CD14-positive monocyte (primary cell): ENCODE measurements around the gene CTSS. TPM values are rescaled to one million over a fixed set of nuclear protein-coding genes. Genes with fewer than 3 reads are reported as not detected.
A peak's percentile ranks its signal among the peaks of the same experiment; 100 is the strongest.

Source experiments
- DNase-seq, 3 donors: peaks; one replicate each; pipeline ENCODE4 v3.0.0-alpha.2; 2011 to 2022
- H2AFZ ChIP-seq: 2 replicates; pipeline ENCODE4 v1.6.0; 2012; ENCODE audit warnings: mild to moderate bottlenecking, low read depth, low read length, inconsistent platforms; ENCODE audit not compliant: insufficient read depth, poor library complexity, severe bottlenecking
- H3K27ac ChIP-seq, 2 donors: 1 replicate in 1 of 2; 2 replicates in 1 of 2; pipeline ENCODE4 v1.5.1; 2012 to 2013; ENCODE audit warnings: low read length in 2 of 2, control low read depth in 1 of 2, inconsistent platforms in 1 of 2, low read depth in 1 of 2, mild to moderate bottlenecking in 1 of 2
- H3K27me3 ChIP-seq, 2 donors: one replicate each; pipeline versions ENCODE4 v1.6.0 to v1.6.1; 2011 to 2013; ENCODE audit warnings: low read length in 2 of 2; ENCODE audit not compliant: control insufficient read depth in 2 of 2, insufficient read depth in 2 of 2
- H3K36me3 ChIP-seq, 2 donors: replicated peaks in 1 of 2; 1 replicate in 1 of 2; 2 replicates in 1 of 2; pipeline versions ENCODE4 v1.5.1 to v1.6.1; 2012 to 2013; ENCODE audit warnings: low read length in 2 of 2, control low read depth in 1 of 2, inconsistent platforms in 1 of 2, mild to moderate bottlenecking in 1 of 2; ENCODE audit not compliant: insufficient read depth in 2 of 2, control insufficient read depth in 1 of 2
- H3K4me1 ChIP-seq, 2 donors: 1 replicate in 1 of 2; 2 replicates in 1 of 2; pipeline versions ENCODE4 v1.5.1 to v1.6.1; 2012 to 2013; ENCODE audit warnings: low read length in 2 of 2, control low read depth in 1 of 2, inconsistent platforms in 1 of 2, mild to moderate bottlenecking in 1 of 2, moderate library complexity in 1 of 2; ENCODE audit not compliant: insufficient read depth in 2 of 2, control insufficient read depth in 1 of 2
- H3K4me2 ChIP-seq: replicated peaks from 2 replicates; pipeline ENCODE3; 2012; ENCODE audit warnings: low read length, moderate library complexity, mild to moderate bottlenecking; ENCODE audit not compliant: poor library complexity, severe bottlenecking; ENCODE audit errors: extremely low read depth
- H3K4me3 ChIP-seq, 3 experiments: fragments of 200-600 bp in 1 of 3; sonication (generic) in 1 of 3; replicated peaks in 1 of 3; 1 replicate in 2 of 3; 2 replicates in 1 of 3; pipeline ENCODE4 v1.5.1; 2011 to 2013; ENCODE audit warnings: low read length in 3 of 3, mild to moderate bottlenecking in 3 of 3, control low read depth in 2 of 3, low read depth in 2 of 3, inconsistent platforms in 1 of 3, moderate library complexity in 1 of 3
- H3K79me2 ChIP-seq: 2 replicates; pipeline ENCODE4 v1.6.0; 2012; ENCODE audit warnings: mild to moderate bottlenecking, control low read depth, inconsistent platforms, low read length, moderate library complexity; ENCODE audit not compliant: insufficient read depth
- H3K9ac ChIP-seq: 2 replicates; pipeline ENCODE4 v1.6.0; 2017; ENCODE audit warnings: low read length, mild to moderate bottlenecking; ENCODE audit not compliant: insufficient read depth, poor library complexity, severe bottlenecking
- H3K9me3 ChIP-seq, 2 donors: replicated peaks in 1 of 2; 1 replicate in 1 of 2; 2 replicates in 1 of 2; pipeline versions ENCODE4 v1.5.1 to v1.6.1; 2012 to 2013; ENCODE audit warnings: low read length in 2 of 2, control low read depth in 1 of 2; ENCODE audit not compliant: control insufficient read depth in 1 of 2, insufficient read depth in 1 of 2
- H4K20me1 ChIP-seq: 2 replicates; pipeline ENCODE4 v1.6.0; 2012; ENCODE audit warnings: mild to moderate bottlenecking, low read length, control low read depth, moderate library complexity; ENCODE audit not compliant: insufficient read depth
- H3K27ac Mint-ChIP-seq, 7 donors: one replicate each; pipeline ENCODE4 v1.8.0; 2020; ENCODE audit warnings: mild to moderate bottlenecking in 7 of 7, mixed read lengths in 7 of 7, moderate library complexity in 6 of 7, inconsistent platforms in 2 of 7
- H3K27me3 Mint-ChIP-seq, 3 donors: one replicate each; pipeline ENCODE4 v1.8.0; 2021 to 2022; ENCODE audit warnings: low read depth in 3 of 3, mild to moderate bottlenecking in 3 of 3, mixed read lengths in 3 of 3, moderate library complexity in 3 of 3, inconsistent platforms in 1 of 3
- H3K36me3 Mint-ChIP-seq, 2 donors: one replicate each; pipeline ENCODE4 v1.8.0; 2020; ENCODE audit warnings: mixed read lengths in 2 of 2, inconsistent platforms in 1 of 2, mild to moderate bottlenecking in 1 of 2
- H3K4me1 Mint-ChIP-seq: one replicate; pipeline ENCODE4 v1.8.0; 2020; ENCODE audit warnings: mild to moderate bottlenecking, mixed read lengths
- H3K4me3 Mint-ChIP-seq, 2 donors: one replicate each; pipeline ENCODE4 v1.8.0; 2020; ENCODE audit warnings: mild to moderate bottlenecking in 2 of 2, mixed read lengths in 2 of 2, moderate library complexity in 1 of 2
- H3K9me3 Mint-ChIP-seq, 7 donors: one replicate each; pipeline ENCODE4 v1.8.0; 2020 to 2022; ENCODE audit warnings: mixed read lengths in 7 of 7, mild to moderate bottlenecking in 6 of 7, moderate library complexity in 6 of 7, inconsistent platforms in 2 of 7
- WGBS: methylation state at CpG from one replicate; pipeline ENCODE4 v1.1.5; 2013; ENCODE audit warnings: missing lambda C conversion rate; ENCODE audit not compliant: insufficient coverage; 5-methylcytosine and 5-hydroxymethylcytosine counted together
- intact Hi-C, 2 donors: fragments of 100-400 bp; cut with micrococcal nuclease; formaldehyde crosslinking; loops; one replicate each; pipeline versions ENCODE4 v1.15.0 to v1.15.1; 2023
- polyA plus RNA-seq, 3 donors: library from polyadenylated mRNA; depleted of rRNA in 1 of 3; unstranded in 2 of 3; stranded (reverse) in 1 of 3; fragments of 300-500 nt in 2 of 3; fragments of >200 nt in 1 of 3; fragmentation: Illumina TruSeq in 2 of 3; gene quantifications; 1 replicate in 2 of 3; 2 replicates in 1 of 3; pipeline ENCODE4 v1.2.3, GENCODE V29; 2012 to 2021
- TF ChIP-seq, protein P1 (sequence below): fragments of 200-600 bp; IDR thresholded peaks from one replicate; pipeline ENCODE4 v1.8.0; 2022; ENCODE audit warnings: antibody characterized with exemption, mild to moderate bottlenecking

Gene CTSS
- polyA plus RNA-seq, 3 donors, result 2,349 to 6,327 (median 5,201) TPM

- Mint-ChIP-seq H3K27ac (no peak overlapping the region), H3K4me1 (peaks cover 27% of the 10 kb centered on the region), H3K4me3 (no peak overlapping the region), H3K36me3 (peaks cover 12 to 26% of the 10 kb centered on the region in 2 donors), H3K9me3 (peaks cover 0 to 2% (median 0%) of the 10 kb centered on the region in 7 donors), H3K27me3 (no peaks in the 10 kb centered on the region)
- no peaks in the 10 kb centered on the region for H3K27me3 ChIP-seq
- H4K20me1 ChIP-seq, result peaks cover 7% of the 10 kb centered on the region
- H3K79me2 ChIP-seq, result peaks cover 12% of the 10 kb centered on the region
- TF ChIP-seq, protein P1, sequence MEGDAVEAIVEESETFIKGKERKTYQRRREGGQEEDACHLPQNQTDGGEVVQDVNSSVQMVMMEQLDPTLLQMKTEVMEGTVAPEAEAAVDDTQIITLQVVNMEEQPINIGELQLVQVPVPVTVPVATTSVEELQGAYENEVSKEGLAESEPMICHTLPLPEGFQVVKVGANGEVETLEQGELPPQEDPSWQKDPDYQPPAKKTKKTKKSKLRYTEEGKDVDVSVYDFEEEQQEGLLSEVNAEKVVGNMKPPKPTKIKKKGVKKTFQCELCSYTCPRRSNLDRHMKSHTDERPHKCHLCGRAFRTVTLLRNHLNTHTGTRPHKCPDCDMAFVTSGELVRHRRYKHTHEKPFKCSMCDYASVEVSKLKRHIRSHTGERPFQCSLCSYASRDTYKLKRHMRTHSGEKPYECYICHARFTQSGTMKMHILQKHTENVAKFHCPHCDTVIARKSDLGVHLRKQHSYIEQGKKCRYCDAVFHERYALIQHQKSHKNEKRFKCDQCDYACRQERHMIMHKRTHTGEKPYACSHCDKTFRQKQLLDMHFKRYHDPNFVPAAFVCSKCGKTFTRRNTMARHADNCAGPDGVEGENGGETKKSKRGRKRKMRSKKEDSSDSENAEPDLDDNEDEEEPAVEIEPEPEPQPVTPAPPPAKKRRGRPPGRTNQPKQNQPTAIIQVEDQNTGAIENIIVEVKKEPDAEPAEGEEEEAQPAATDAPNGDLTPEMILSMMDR, result no peak
- no peak for DNase-seq
- H3K27ac ChIP-seq, result no peak overlapping the region
- H3K4me2 ChIP-seq, result no peak overlapping the region
- no peak overlapping the region for H3K9ac ChIP-seq
- peaks cover 34 to 40% of the 10 kb centered on the region in 2 donors for H3K4me1 ChIP-seq
- H3K9me3 ChIP-seq, result no peaks in the 10 kb centered on the region
- H3K4me3 ChIP-seq, result no peak overlapping the region
- H3K36me3 ChIP-seq, result peaks cover 39 to 55% of the 10 kb centered on the region in 2 donors
- intact Hi-C loops, result no loop called here
- no peak overlapping the region for H2AFZ ChIP-seq
- WGBS, result 80% methylated on average over 1 of the region's 2 CpGs
Observed at GRCh38 chr1:150808846-150809245, 43.3 kb upstream of the CTSS start.

GRCh38 chr1:150808121-150808520 lies 42.5 kb upstream of the CTSS start, which contains the start of gene CTSK:
Gene CTSK, minus strand, starts transcription at chr1:150808260. Its CDS starts 1,455 bp downstream, at chr1:150806805.
- no peaks in the 10 kb centered on the region for H3K9me3 ChIP-seq
- H3K4me3 ChIP-seq, result peak within 1 kb of the TSS; percentile 0 to 60 (median 27)
- peaks cover 0 to 2% (median 0%) of the 10 kb centered on the region in 7 donors for H3K9me3 Mint-ChIP-seq
- H3K9ac ChIP-seq, result peak within 1 kb of the TSS; percentile 33
- intact Hi-C loops, result no loop called here
- DNase-seq, result no peak
- peak within 1 kb of the TSS; percentile 6 to 83 (median 61) for H3K27ac Mint-ChIP-seq
- peaks cover 12% of the 10 kb centered on the region for H3K79me2 ChIP-seq
- peak within 1 kb of the TSS; percentile 19 for H2AFZ ChIP-seq
- H4K20me1 ChIP-seq, result peaks cover under 1% of the 10 kb centered on the region
- H3K27me3 ChIP-seq, result no peaks in the 10 kb centered on the region
- H3K4me2 ChIP-seq, result peak within 1 kb of the TSS; percentile 68
- TF ChIP-seq, protein P1, result no peak
- 74% methylated on average over 6 of the region's 7 CpGs for WGBS
- peaks cover 27% of the 10 kb centered on the region for H3K4me1 Mint-ChIP-seq
- H3K36me3 Mint-ChIP-seq, result peaks cover 14 to 26% of the 10 kb centered on the region in 2 donors
- no peaks in the 10 kb centered on the region for H3K27me3 Mint-ChIP-seq
- peak within 1 kb of the TSS; percentile 38 to 84 for H3K4me3 Mint-ChIP-seq
- peaks cover 34 to 39% of the 10 kb centered on the region in 2 donors for H3K4me1 ChIP-seq
- peaks cover 32 to 55% of the 10 kb centered on the region in 2 donors for H3K36me3 ChIP-seq
- peak within 1 kb of the TSS in 1 of 2 donors; percentile 42 for H3K27ac ChIP-seq
